A673 (cell line): Measurements from ENCODE around the gene KBTBD12.

ENCODE experiments used
- CTCF ChIP-seq: fragments of 300-800, 200-600 bp; sonication (generic); conservative IDR thresholded peaks from 2 replicates; pipeline ENCODE4 v1.5.1; 2017; ENCODE audit warnings: low read depth, mild to moderate bottlenecking, antibody characterized with exemption, low read length, moderate library complexity, mixed read lengths
- EZH2 ChIP-seq: fragments of 200-600 bp; sonication (generic); IDR thresholded peaks from 2 replicates; pipeline ENCODE4 v1.6.1; 2017; ENCODE audit warnings: borderline replicate concordance, low read depth, mild to moderate bottlenecking, mixed read lengths, antibody characterized with exemption, low read length; ENCODE audit not compliant: poor library complexity, severe bottlenecking

- TF ChIP-seq CTCF: peak; percentile 74
- no peak for TF ChIP-seq EZH2
These were observed 56.0 kb downstream of the KBTBD12 start for GRCh38 chr3:127970966-127971592.
